Upper lobe of left lung (tissue), 6 donors: Measurements from ENCODE around the gene MBNL2. TPM values are rescaled to one million over a fixed set of nuclear protein-coding genes. Genes with fewer than 3 reads are reported as not detected.

ENCODE experiments used
- ATAC-seq, 2 donors: fragments of 200-7000 bp; cut with Tn5 transposase; one replicate each; pipeline ENCODE4 v1.9.1; 2022; ENCODE audit warnings: mild to moderate bottlenecking in 2 of 2, moderate library complexity in 2 of 2; ENCODE audit not compliant: low FRiP score in 2 of 2
- DNase-seq, 2 donors: peaks; one replicate each; pipeline ENCODE4 v3.0.0-alpha.2; 2019 to 2020
- H3K27ac ChIP-seq, 4 donors: fragments of 200-600 bp; sonication (generic); one replicate each; pipeline ENCODE4 v1.5.1; 2016 to 2019
- H3K27me3 ChIP-seq, 4 donors: fragments of 200-600 bp; sonication (generic); one replicate each; pipeline ENCODE4 v1.5.1; 2017 to 2019
- H3K36me3 ChIP-seq, 4 donors: fragments of 200-600 bp; sonication (generic); one replicate each; pipeline ENCODE4 v1.5.1; 2016 to 2019
- H3K4me1 ChIP-seq, 4 donors: fragments of 200-600 bp; sonication (generic); one replicate each; pipeline ENCODE4 v1.5.1; 2018 to 2019
- H3K4me3 ChIP-seq, 4 donors: fragments of 200-600 bp; sonication (generic); one replicate each; pipeline ENCODE4 v1.5.1; 2017 to 2019; ENCODE audit warnings: mild to moderate bottlenecking in 2 of 4, moderate library complexity in 1 of 4
- H3K9me3 ChIP-seq, 4 donors: fragments of 200-600 bp; sonication (generic); one replicate each; pipeline ENCODE4 v1.5.1; 2018 to 2019
- EP300 ChIP-seq, 4 donors: sonication (generic); formaldehyde crosslinking; IDR thresholded peaks; one replicate each; pipeline ENCODE4 v1.5.1; 2017; ENCODE audit warnings: antibody characterized with exemption in 4 of 4, control low read depth in 2 of 4
- POLR2A ChIP-seq, 4 donors: fragments of 450-650 bp; IDR thresholded peaks; one replicate each; pipeline ENCODE4 v1.5.1; 2016 to 2017; ENCODE audit warnings: antibody characterized with exemption in 4 of 4, mild to moderate bottlenecking in 2 of 4
- POLR2AphosphoS5 ChIP-seq, 2 donors: sonication (generic); formaldehyde crosslinking; IDR thresholded peaks; one replicate each; pipeline ENCODE4 v1.5.1; 2017; ENCODE audit warnings: antibody characterized with exemption in 2 of 2
- WGBS, 2 donors: methylation state at CpG; one replicate each; pipeline ENCODE4 v1.1.5; 2017 to 2018; 5-methylcytosine and 5-hydroxymethylcytosine counted together
- total RNA-seq, 6 donors: library from RNA; depleted of rRNA in 4 of 6; stranded (reverse); fragments of >200 nt in 4 of 6; gene quantifications; one replicate each; pipeline versions ENCODE4 v1.1.0 to v1.2.1, GENCODE V29; 2016 to 2021
- TF ChIP-seq, protein P1 (sequence below), 6 experiments: fragments of 450-650 bp in 4 of 6; fragments of 200-600 bp in 2 of 6; sonication (generic) in 2 of 6; IDR thresholded peaks; one replicate each; pipeline ENCODE4 v1.5.1; 2016 to 2019; ENCODE audit warnings: antibody characterized with exemption in 6 of 6
- donor health status: DM: no; HTN: no; CAD: no; lungs with moderate emphysema.
- donor health status: DM: no; HTN: yes; CAD: no; lungs with severe emphysema.

The MBNL2 gene
- total RNA-seq, 6 donors from 2014 or later: 40.9 to 78.4 (median 51.3) TPM

DNA sequence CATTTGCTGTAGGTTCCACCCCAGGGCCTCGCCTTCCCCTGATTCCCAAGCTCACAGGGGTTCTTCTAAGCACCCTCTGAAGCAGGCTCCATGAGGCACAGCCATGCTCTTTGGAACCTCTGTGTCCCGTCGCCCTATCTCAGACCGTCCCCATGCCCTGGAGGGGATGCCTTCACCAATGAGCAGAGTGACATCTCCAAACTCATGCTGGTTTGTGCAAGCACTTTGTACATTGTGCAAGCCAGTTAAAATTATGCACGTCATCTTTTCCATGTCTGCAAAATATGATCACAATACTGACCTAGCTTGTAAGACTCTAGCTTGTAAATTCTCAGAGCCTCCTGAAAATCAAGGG lies 165.3 kb downstream of the MBNL2 start:
- ATAC-seq (peak; percentile 47 to 63), DNase-seq (no peak)
- Histone ChIP-seq H3K27me3 (no peaks in the 10 kb centered on the region), H3K36me3 (peaks cover 0 to 35% (median 4%) of the 10 kb centered on the region in 4 donors), H3K27ac (peak overlapping the region; percentile 45 to 77 (median 54)), H3K4me1 (peaks cover 7 to 27% (median 13%) of the 10 kb centered on the region in 4 donors), H3K9me3 (no peaks in the 10 kb centered on the region), H3K4me3 (no peak overlapping the region)
- peak in 1 of 4 donors; percentile 26 for TF ChIP-seq EP300 (IDR thresholded peaks at IDR 0.05)
- no peak for TF ChIP-seq POLR2AphosphoS5 (IDR thresholded peaks at IDR 0.05)
- TF ChIP-seq POLR2A (IDR thresholded peaks at IDR 0.05): peak in 1 of 4 donors; percentile 19
- TF ChIP-seq, protein P1, sequence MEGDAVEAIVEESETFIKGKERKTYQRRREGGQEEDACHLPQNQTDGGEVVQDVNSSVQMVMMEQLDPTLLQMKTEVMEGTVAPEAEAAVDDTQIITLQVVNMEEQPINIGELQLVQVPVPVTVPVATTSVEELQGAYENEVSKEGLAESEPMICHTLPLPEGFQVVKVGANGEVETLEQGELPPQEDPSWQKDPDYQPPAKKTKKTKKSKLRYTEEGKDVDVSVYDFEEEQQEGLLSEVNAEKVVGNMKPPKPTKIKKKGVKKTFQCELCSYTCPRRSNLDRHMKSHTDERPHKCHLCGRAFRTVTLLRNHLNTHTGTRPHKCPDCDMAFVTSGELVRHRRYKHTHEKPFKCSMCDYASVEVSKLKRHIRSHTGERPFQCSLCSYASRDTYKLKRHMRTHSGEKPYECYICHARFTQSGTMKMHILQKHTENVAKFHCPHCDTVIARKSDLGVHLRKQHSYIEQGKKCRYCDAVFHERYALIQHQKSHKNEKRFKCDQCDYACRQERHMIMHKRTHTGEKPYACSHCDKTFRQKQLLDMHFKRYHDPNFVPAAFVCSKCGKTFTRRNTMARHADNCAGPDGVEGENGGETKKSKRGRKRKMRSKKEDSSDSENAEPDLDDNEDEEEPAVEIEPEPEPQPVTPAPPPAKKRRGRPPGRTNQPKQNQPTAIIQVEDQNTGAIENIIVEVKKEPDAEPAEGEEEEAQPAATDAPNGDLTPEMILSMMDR (IDR thresholded peaks at IDR 0.05): no peak
- 75 to 82% methylated on average over 5 of the region's 5 CpGs for WGBS, 2 donors

DNA sequence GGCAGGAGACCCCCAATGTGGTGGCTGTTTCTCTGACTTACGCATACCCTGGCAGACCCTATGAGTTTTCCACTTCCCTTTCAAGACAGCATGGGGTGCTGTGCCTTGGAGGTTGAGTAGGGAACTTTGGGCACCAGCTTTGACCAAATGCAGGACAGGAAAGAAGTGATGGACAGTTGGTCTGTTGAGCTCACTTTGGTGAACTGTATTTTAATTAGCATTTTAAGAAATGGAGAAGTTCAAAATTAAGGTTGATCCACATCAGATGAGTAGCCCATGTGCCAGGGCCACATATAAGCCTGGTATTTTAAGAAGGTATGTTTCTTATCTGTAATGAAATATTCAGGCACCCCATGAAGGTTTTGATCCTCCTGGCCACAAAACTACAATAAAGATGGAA lies 165.8 kb downstream of the MBNL2 start:
- no peaks in the 10 kb centered on the region for H3K27me3 ChIP-seq
- WGBS, 2 donors: 95 to 100% methylated on average over 1 of the region's 1 CpG
- DNase-seq (no peak), ATAC-seq (peak in 1 of 2 donors; percentile 19)
- peak overlapping the region in 3 of 4 donors; percentile 45 to 77 (median 59) for H3K27ac ChIP-seq
- peaks cover 0 to 35% (median 6%) of the 10 kb centered on the region in 4 donors for H3K36me3 ChIP-seq
- H3K4me3 ChIP-seq: no peak overlapping the region
- TF ChIP-seq POLR2A (IDR thresholded peaks at IDR 0.05) (no peak), EP300 (IDR thresholded peaks at IDR 0.05) (no peak), POLR2AphosphoS5 (IDR thresholded peaks at IDR 0.05) (no peak)
- TF ChIP-seq, protein P1 (IDR thresholded peaks at IDR 0.05): no peak
- peaks cover 7 to 27% (median 13%) of the 10 kb centered on the region in 4 donors for H3K4me1 ChIP-seq
- H3K9me3 ChIP-seq: no peaks in the 10 kb centered on the region

DNA sequence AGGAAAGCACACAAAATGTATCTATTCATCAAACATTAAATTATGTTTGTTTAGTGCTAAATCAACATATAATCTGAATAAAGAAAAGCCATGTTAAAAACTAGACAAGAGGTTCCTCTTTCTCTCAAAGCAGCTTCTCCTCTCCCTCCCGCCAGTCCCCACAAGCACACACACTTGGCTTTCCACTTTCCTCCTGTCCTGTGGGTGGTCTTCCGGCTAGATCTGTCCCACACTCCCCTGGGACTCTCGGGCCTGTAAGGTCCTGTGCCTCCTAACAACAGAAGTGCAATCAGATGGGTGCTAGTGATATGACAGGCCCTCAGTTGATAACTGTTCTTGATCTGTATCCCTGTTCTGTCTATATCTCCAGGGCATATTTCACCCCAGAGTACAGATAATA lies 166.2 kb downstream of the MBNL2 start:
- peaks cover 0 to 32% (median 6%) of the 10 kb centered on the region in 4 donors for H3K36me3 ChIP-seq
- H3K27me3 ChIP-seq: no peaks in the 10 kb centered on the region
- peak overlapping the region in 1 of 4 donors; percentile 59 for H3K27ac ChIP-seq
- no peak overlapping the region for H3K4me3 ChIP-seq
- peaks cover 7 to 27% (median 13%) of the 10 kb centered on the region in 4 donors for H3K4me1 ChIP-seq
- TF ChIP-seq, protein P1 (IDR thresholded peaks at IDR 0.05): no peak
- TF ChIP-seq POLR2AphosphoS5 (IDR thresholded peaks at IDR 0.05): no peak
- TF ChIP-seq EP300 (IDR thresholded peaks at IDR 0.05): no peak
- no peak for TF ChIP-seq POLR2A (IDR thresholded peaks at IDR 0.05)
- ATAC-seq: no peak
- no peak for DNase-seq
- no peaks in the 10 kb centered on the region for H3K9me3 ChIP-seq
- 56 to 62% methylated on average over 3 of the region's 3 CpGs for WGBS, 2 donors

DNA sequence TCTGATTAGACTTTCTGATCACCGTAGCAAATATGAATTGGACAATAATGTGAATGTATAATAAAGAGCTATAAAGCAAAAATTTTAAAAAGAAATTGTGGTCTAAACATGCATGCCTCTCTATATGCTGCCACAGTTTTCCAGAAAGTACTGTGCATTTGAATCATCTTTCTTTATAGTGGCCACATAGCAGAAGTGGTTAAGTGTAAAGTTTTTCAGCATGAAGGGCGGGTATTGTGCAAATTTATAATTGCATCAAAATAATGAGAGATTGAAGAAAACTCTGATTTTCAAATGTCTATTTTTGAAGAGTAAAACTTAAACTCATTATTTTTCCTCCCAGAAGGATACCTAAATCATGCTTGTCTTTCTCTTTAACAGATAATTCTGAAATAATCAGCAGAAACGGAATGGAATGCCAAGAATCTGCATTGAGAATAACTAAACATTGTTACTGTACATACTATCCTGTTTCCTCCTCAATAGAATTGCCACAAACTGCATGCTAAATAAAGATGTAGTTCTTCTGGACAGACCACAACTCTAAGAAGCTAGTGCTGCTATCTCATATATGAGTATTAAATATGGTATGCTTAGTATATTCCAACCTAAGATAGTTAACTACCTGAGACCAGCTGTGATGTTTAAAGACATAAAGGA lies 168.9 kb downstream of the MBNL2 start:
- Histone ChIP-seq H3K9me3 (no peaks in the 10 kb centered on the region), H3K27me3 (no peaks in the 10 kb centered on the region), H3K36me3 (peaks cover 0 to 32% (median 6%) of the 10 kb centered on the region in 4 donors), H3K4me1 (peaks cover 0 to 13% (median under 1%) of the 10 kb centered on the region in 4 donors), H3K4me3 (no peak overlapping the region), H3K27ac (peak overlapping the region in 1 of 4 donors; percentile 30)
- no peak for TF ChIP-seq POLR2A (IDR thresholded peaks at IDR 0.05)
- no peak for TF ChIP-seq EP300 (IDR thresholded peaks at IDR 0.05)
- no peak for TF ChIP-seq POLR2AphosphoS5 (IDR thresholded peaks at IDR 0.05)
- TF ChIP-seq, protein P1 (IDR thresholded peaks at IDR 0.05): no peak
- no peak for DNase-seq
- no peak for ATAC-seq
- 68 to 77% methylated on average over 3 of the region's 3 CpGs for WGBS, 2 donors
